ENCODE results near the gene ITGA1. TPM values are rescaled to one million over a fixed set of nuclear protein-coding genes. Genes with fewer than 3 reads are reported as not detected.

ITGA1 gene
- polyA plus RNA-seq, 3 donors = 0.33 to 0.89 (median 0.79) TPM

DNA sequence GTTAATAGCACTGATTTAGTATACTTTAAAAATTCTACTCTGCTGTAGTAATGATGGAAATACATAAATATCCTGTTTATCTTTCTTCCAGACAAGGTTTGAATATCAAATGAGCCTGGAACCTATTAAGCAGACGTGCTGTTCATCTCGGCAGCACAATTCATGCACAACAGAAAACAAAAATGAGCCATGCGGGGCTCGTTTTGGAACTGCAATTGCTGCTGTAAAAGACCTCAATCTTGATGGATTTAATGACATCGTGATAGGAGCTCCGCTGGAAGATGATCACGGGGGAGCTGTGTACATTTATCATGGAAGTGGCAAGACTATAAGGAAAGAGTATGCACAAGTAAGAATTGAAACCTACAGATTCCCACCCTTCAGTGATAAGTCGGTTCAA is 122.4 kb downstream of the ITGA1 start:
- Histone ChIP-seq H3K4me2 (replicated peaks; ENCODE audit: extremely low read depth, low read length, poor library complexity, severe bottlenecking) (no peak overlapping the region), H3K9ac (ENCODE audit: insufficient read depth, low read length, poor library complexity, severe bottlenecking) (no peak overlapping the region), H2AFZ (ENCODE audit: insufficient read depth, low read depth, low read length, poor library complexity, severe bottlenecking) (no peak overlapping the region), H4K20me1 (ENCODE audit: insufficient read depth, low read length) (no peaks in the 10 kb centered on the region), H3K4me3 (replicated peaks in 1 of 3; ENCODE audit: low read depth in 2 of 3, low read length in 3 of 3) (no peak overlapping the region), H3K79me2 (ENCODE audit: insufficient read depth, low read length) (no peaks in the 10 kb centered on the region), H3K27me3 (ENCODE audit: control insufficient read depth in 2 of 2, insufficient read depth in 2 of 2, low read length in 2 of 2) (no peaks in the 10 kb centered on the region), H3K4me1 (ENCODE audit: control insufficient read depth in 1 of 2, insufficient read depth in 2 of 2, low read length in 2 of 2) (peaks cover 0 to 2% of the 10 kb centered on the region in 2 donors), H3K27ac (ENCODE audit: low read depth in 1 of 2, low read length in 2 of 2) (no peak overlapping the region), H3K36me3 (replicated peaks in 1 of 2; ENCODE audit: control insufficient read depth in 1 of 2, insufficient read depth in 2 of 2, low read length in 2 of 2) (no peaks in the 10 kb centered on the region), H3K9me3 (replicated peaks in 1 of 2; ENCODE audit: control insufficient read depth in 1 of 2, insufficient read depth in 1 of 2, low read length in 2 of 2) (no peaks in the 10 kb centered on the region)
- H3K27me3 Mint-ChIP-seq (ENCODE audit: low read depth in 3 of 3) = peaks cover 0 to 6% (median 3%) of the 10 kb centered on the region in 3 donors
- intact Hi-C loops (cut with micrococcal nuclease) = loop anchor here in 1 of 2 donors (10.0 kb wide), 1 partner anchor 125 kb away; the partner anchor contains the start of genes ITGA1 and PELO
- H3K27ac Mint-ChIP-seq = no peak overlapping the region
- DNase-seq = no peak
- peaks cover under 1% of the 10 kb centered on the region for H3K4me1 Mint-ChIP-seq
- WGBS (ENCODE audit: insufficient coverage) = 94% methylated on average over 3 of the region's 8 CpGs
- no peak overlapping the region for H3K4me3 Mint-ChIP-seq
- H3K9me3 Mint-ChIP-seq = no peaks in the 10 kb centered on the region
- TF ChIP-seq, protein P1, sequence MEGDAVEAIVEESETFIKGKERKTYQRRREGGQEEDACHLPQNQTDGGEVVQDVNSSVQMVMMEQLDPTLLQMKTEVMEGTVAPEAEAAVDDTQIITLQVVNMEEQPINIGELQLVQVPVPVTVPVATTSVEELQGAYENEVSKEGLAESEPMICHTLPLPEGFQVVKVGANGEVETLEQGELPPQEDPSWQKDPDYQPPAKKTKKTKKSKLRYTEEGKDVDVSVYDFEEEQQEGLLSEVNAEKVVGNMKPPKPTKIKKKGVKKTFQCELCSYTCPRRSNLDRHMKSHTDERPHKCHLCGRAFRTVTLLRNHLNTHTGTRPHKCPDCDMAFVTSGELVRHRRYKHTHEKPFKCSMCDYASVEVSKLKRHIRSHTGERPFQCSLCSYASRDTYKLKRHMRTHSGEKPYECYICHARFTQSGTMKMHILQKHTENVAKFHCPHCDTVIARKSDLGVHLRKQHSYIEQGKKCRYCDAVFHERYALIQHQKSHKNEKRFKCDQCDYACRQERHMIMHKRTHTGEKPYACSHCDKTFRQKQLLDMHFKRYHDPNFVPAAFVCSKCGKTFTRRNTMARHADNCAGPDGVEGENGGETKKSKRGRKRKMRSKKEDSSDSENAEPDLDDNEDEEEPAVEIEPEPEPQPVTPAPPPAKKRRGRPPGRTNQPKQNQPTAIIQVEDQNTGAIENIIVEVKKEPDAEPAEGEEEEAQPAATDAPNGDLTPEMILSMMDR (IDR thresholded peaks at IDR 0.05) = no peak
- H3K36me3 Mint-ChIP-seq = no peaks in the 10 kb centered on the region

DNA sequence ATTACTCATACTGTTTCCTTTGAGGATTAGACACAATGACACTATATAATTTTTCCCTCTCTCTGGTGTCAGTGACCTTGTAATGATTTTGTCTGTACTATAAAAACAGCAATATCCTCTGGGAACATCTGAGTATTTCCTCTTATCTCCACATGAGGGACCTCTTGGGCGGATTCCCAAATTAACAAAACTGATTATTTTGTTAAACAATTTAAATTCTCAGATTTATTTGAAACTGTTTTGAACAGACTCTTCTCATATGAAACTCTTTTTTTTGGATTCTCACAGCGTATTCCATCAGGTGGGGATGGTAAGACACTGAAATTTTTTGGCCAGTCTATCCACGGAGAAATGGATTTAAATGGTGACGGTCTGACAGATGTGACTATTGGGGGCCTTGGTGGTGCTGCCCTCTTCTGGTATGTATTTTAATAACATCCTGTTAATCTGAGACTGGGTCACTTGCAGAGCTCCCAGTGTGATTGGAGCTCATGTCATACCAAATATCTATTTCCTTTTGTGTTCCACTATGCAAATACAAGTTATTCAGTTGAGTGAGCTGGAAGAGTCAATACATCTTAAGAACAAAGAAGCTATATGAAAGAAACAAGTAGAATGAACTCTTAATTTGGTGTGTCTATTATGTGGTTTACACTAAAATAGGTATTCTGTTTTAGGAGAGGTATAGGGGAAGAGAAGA is 127.6 kb downstream of the ITGA1 start:
- Histone ChIP-seq H3K4me1 (ENCODE audit: control insufficient read depth in 1 of 2, insufficient read depth in 2 of 2, low read length in 2 of 2) (peaks cover 0 to 4% of the 10 kb centered on the region in 2 donors), H3K9me3 (replicated peaks in 1 of 2; ENCODE audit: control insufficient read depth in 1 of 2, insufficient read depth in 1 of 2, low read length in 2 of 2) (no peaks in the 10 kb centered on the region), H3K9ac (ENCODE audit: insufficient read depth, low read length, poor library complexity, severe bottlenecking) (no peak overlapping the region), H3K79me2 (ENCODE audit: insufficient read depth, low read length) (no peaks in the 10 kb centered on the region), H3K27me3 (ENCODE audit: control insufficient read depth in 2 of 2, insufficient read depth in 2 of 2, low read length in 2 of 2) (no peaks in the 10 kb centered on the region), H3K27ac (ENCODE audit: low read depth in 1 of 2, low read length in 2 of 2) (no peak overlapping the region), H3K4me2 (replicated peaks; ENCODE audit: extremely low read depth, low read length, poor library complexity, severe bottlenecking) (peak overlapping the region; percentile 70), H3K36me3 (replicated peaks in 1 of 2; ENCODE audit: control insufficient read depth in 1 of 2, insufficient read depth in 2 of 2, low read length in 2 of 2) (no peaks in the 10 kb centered on the region), H4K20me1 (ENCODE audit: insufficient read depth, low read length) (no peaks in the 10 kb centered on the region), H2AFZ (ENCODE audit: insufficient read depth, low read depth, low read length, poor library complexity, severe bottlenecking) (no peak overlapping the region), H3K4me3 (replicated peaks in 1 of 3; ENCODE audit: low read depth in 2 of 3, low read length in 3 of 3) (peak overlapping the region in 2 of 3 experiments; percentile 38 to 62)
- TF ChIP-seq, protein P1 (IDR thresholded peaks at IDR 0.05) = peak; percentile 91
- intact Hi-C loops (cut with micrococcal nuclease) = loop anchor here in 1 of 2 donors (10.0 kb wide), 1 partner anchor 131 kb away; the partner anchor contains the start of genes ITGA1 and PELO
- Mint-ChIP-seq H3K4me1 (peaks cover 3% of the 10 kb centered on the region), H3K9me3 (no peaks in the 10 kb centered on the region), H3K4me3 (peak overlapping the region; percentile 54 to 90), H3K36me3 (no peaks in the 10 kb centered on the region), H3K27ac (no peak overlapping the region), H3K27me3 (ENCODE audit: low read depth in 3 of 3) (peaks cover 0 to 3% (median 2%) of the 10 kb centered on the region in 3 donors)
- 0% methylated on average over 2 of the region's 4 CpGs for WGBS (ENCODE audit: insufficient coverage)
- DNase-seq = peak; percentile 35 to 59 (median 58)

Measured in CD14-positive monocyte (primary cell).